Peyer's patch (tissue), 4 donors: ENCODE measurements around the gene KRT7.

ENCODE experiments used
- POLR2A ChIP-seq, 2 donors: fragments of 450-650 bp; IDR thresholded peaks; one replicate each; pipeline ENCODE4 v1.5.1; 2017; ENCODE audit warnings: antibody characterized with exemption in 2 of 2, mild to moderate bottlenecking in 2 of 2, moderate library complexity in 2 of 2
- TF ChIP-seq, protein P1 (sequence below), 6 experiments: fragments of 450-650 bp in 4 of 6; fragments of 200-600 bp in 2 of 6; sonication (generic) in 1 of 6; IDR thresholded peaks; one replicate each; pipeline ENCODE4 v1.5.1; 2017 to 2019; ENCODE audit warnings: antibody characterized with exemption in 6 of 6, mild to moderate bottlenecking in 3 of 6, moderate library complexity in 1 of 6

DNA sequence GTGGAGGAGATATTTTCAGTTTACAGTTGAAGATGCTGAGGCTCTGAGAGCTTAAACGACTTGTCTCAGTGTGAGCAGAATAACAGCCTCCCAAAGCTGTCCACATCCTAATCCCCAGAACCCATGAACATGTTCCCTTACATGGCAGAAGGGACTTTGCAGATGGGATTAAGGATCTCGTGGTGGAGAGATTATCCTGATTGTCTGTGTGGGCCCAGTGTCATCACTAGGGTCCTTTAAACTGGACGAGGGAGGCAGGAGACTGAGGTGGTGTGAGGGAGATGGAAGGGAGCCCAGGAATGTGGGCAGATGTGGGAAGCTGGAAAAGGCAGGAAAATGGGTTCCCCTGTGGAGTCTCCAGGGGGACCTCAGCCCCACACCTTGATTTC is 31.6 kb upstream of the KRT7 start:
- TF ChIP-seq POLR2A (IDR thresholded peaks at IDR 0.05) = no peak
- TF ChIP-seq, protein P1, sequence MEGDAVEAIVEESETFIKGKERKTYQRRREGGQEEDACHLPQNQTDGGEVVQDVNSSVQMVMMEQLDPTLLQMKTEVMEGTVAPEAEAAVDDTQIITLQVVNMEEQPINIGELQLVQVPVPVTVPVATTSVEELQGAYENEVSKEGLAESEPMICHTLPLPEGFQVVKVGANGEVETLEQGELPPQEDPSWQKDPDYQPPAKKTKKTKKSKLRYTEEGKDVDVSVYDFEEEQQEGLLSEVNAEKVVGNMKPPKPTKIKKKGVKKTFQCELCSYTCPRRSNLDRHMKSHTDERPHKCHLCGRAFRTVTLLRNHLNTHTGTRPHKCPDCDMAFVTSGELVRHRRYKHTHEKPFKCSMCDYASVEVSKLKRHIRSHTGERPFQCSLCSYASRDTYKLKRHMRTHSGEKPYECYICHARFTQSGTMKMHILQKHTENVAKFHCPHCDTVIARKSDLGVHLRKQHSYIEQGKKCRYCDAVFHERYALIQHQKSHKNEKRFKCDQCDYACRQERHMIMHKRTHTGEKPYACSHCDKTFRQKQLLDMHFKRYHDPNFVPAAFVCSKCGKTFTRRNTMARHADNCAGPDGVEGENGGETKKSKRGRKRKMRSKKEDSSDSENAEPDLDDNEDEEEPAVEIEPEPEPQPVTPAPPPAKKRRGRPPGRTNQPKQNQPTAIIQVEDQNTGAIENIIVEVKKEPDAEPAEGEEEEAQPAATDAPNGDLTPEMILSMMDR (IDR thresholded peaks at IDR 0.05) = no peak
